OCI-LY3 (cell line): ENCODE measurements around the gene ROBO1.

ENCODE experiments used
- H2AFZ ChIP-seq: fragments of 200-600, 300-600 bp; shearing (Covaris generic); 2 replicates; pipeline ENCODE4 v1.6.0; 2014; ENCODE audit warnings: antibody characterized with exemption, low read depth, low read length
- H3K27ac ChIP-seq: fragments of 200-600, 300-600 bp; sonication (generic); 2 replicates; pipeline ENCODE4 v1.5.1; 2014; ENCODE audit warnings: mild to moderate bottlenecking, low read length, moderate library complexity, mixed read lengths
- H3K27me3 ChIP-seq: fragments of 200-600, 300-600 bp; sonication (generic); 2 replicates; pipeline ENCODE4 v1.6.1; 2014; ENCODE audit warnings: low read depth, low read length, mixed read lengths
- H3K36me3 ChIP-seq: fragments of 200-600, 300-600 bp; sonication (generic); replicated peaks from 2 replicates; pipeline ENCODE3; 2014; ENCODE audit warnings: low read depth, low read length, mixed read lengths
- H3K4me1 ChIP-seq: fragments of 300-600, 200-600 bp; sonication (generic); 2 replicates; pipeline ENCODE4 v1.6.1; 2014; ENCODE audit warnings: low read length, mixed read lengths
- H3K4me2 ChIP-seq: fragments of 200-600, 300-600 bp; sonication (generic); 2 replicates; pipeline ENCODE4 v1.6.1; 2014; ENCODE audit warnings: low read length, mixed read lengths
- H3K4me3 ChIP-seq: fragments of 300-600, 200-600 bp; sonication (generic); 2 replicates; pipeline ENCODE4 v1.5.1; 2014; ENCODE audit warnings: antibody characterized with exemption, mild to moderate bottlenecking, low read length, moderate library complexity
- H3K79me2 ChIP-seq: fragments of 300-600, 200-600 bp; shearing (Covaris generic); 2 replicates; pipeline ENCODE4 v1.6.1; 2014; ENCODE audit warnings: mild to moderate bottlenecking, low read length, mixed read lengths
- H3K9ac ChIP-seq: fragments of 300-600, 200-600 bp; shearing (Covaris generic); 2 replicates; pipeline ENCODE4 v1.6.0; 2014; ENCODE audit warnings: mild to moderate bottlenecking, low read length, moderate library complexity
- H3K9me3 ChIP-seq: fragments of 200-600, 300-600 bp; shearing (Covaris generic); 2 replicates; pipeline ENCODE4 v1.6.1; 2014; ENCODE audit warnings: low read length, mixed read lengths; ENCODE audit not compliant: insufficient read depth
- H4K20me1 ChIP-seq: fragments of 200-600, 300-600 bp; sonication (generic); 2 replicates; pipeline ENCODE4 v1.6.1; 2016; ENCODE audit warnings: low read length, mixed read lengths; ENCODE audit not compliant: insufficient read depth
- CTCF ChIP-seq: fragments of 200-600, 300-600 bp; sonication (generic); IDR thresholded peaks from 2 replicates; pipeline ENCODE4 v1.5.1; 2014; ENCODE audit warnings: antibody characterized with exemption, low read length, low read depth
- EZH2phosphoT487 ChIP-seq: fragments of 200-600 bp; shearing (Covaris generic); IDR thresholded peaks from 2 replicates; pipeline ENCODE4 v1.6.1; 2018; ENCODE audit warnings: antibody characterized with exemption, mixed run types, low read depth

The ROBO1 gene

GRCh38 chr3:79632842-79633241, 135.0 kb downstream of the ROBO1 start:
- Histone ChIP-seq H3K4me2 (no peak overlapping the region), H3K4me1 (no peaks in the 10 kb centered on the region), H3K9me3 (no peaks in the 10 kb centered on the region), H3K27me3 (no peaks in the 10 kb centered on the region), H3K36me3 (no peaks in the 10 kb centered on the region), H4K20me1 (no peaks in the 10 kb centered on the region), H3K9ac (no peak overlapping the region), H3K27ac (no peak overlapping the region), H2AFZ (no peak overlapping the region), H3K79me2 (no peaks in the 10 kb centered on the region), H3K4me3 (no peak overlapping the region)
- no peak for TF ChIP-seq EZH2phosphoT487
- no peak for TF ChIP-seq CTCF

GRCh38 chr3:79618883-79619282, 148.9 kb downstream of the ROBO1 start:
- H3K79me2 ChIP-seq, result no peaks in the 10 kb centered on the region
- no peak overlapping the region for H3K27ac ChIP-seq

GRCh38 chr3:79606414-79606813, 161.4 kb downstream of the ROBO1 start:
- Histone ChIP-seq H4K20me1 (no peaks in the 10 kb centered on the region), H2AFZ (no peak overlapping the region), H3K4me2 (no peak overlapping the region), H3K79me2 (no peaks in the 10 kb centered on the region), H3K27ac (no peak overlapping the region), H3K27me3 (no peaks in the 10 kb centered on the region), H3K4me1 (no peaks in the 10 kb centered on the region), H3K36me3 (no peaks in the 10 kb centered on the region), H3K9ac (no peak overlapping the region), H3K4me3 (no peak overlapping the region), H3K9me3 (no peaks in the 10 kb centered on the region)
- TF ChIP-seq CTCF, result no peak
- no peak for TF ChIP-seq EZH2phosphoT487

More at GRCh38 chr3:79618883-79619282, 148.9 kb downstream of the ROBO1 start:
- Histone ChIP-seq H3K9me3 (peaks cover 18% of the 10 kb centered on the region; the same call in 1 of the 2 replicates), H3K4me3 (no peak overlapping the region), H3K4me2 (no peak overlapping the region), H3K27me3 (no peaks in the 10 kb centered on the region), H3K9ac (no peak overlapping the region), H3K36me3 (no peaks in the 10 kb centered on the region), H4K20me1 (no peaks in the 10 kb centered on the region), H2AFZ (no peak overlapping the region), H3K4me1 (no peaks in the 10 kb centered on the region)
- TF ChIP-seq EZH2phosphoT487 (no peak), CTCF (no peak)

GRCh38 chr3:79604681-79605080, 163.1 kb downstream of the ROBO1 start:
- H4K20me1 ChIP-seq, result no peaks in the 10 kb centered on the region
- no peak overlapping the region for H3K27ac ChIP-seq
- H3K4me2 ChIP-seq, result no peak overlapping the region
- H3K27me3 ChIP-seq, result no peaks in the 10 kb centered on the region
- no peaks in the 10 kb centered on the region for H3K9me3 ChIP-seq
- H2AFZ ChIP-seq, result no peak overlapping the region
- no peak overlapping the region for H3K4me3 ChIP-seq
- H3K9ac ChIP-seq, result no peak overlapping the region
- no peaks in the 10 kb centered on the region for H3K4me1 ChIP-seq
- H3K79me2 ChIP-seq, result no peaks in the 10 kb centered on the region
- TF ChIP-seq CTCF, result no peak
- TF ChIP-seq EZH2phosphoT487, result no peak
- no peaks in the 10 kb centered on the region for H3K36me3 ChIP-seq
